Measurements from ENCODE around the gene MAML1.
"Not testable (repeated sequence)": the region's sequence is repeated elsewhere in the genome, so short reads cannot be mapped to it uniquely, and the experiment has no call there.

Gene MAML1

GRCh38 chr5:179732412-179732917 lies at the start of gene MAML1:
Gene MAML1, plus strand, starts transcription at chr5:179732822. Its CDS starts 291 bp downstream, at chr5:179733113.
- DNase-seq (ENCODE audit: low read depth in 2 of 2), result peak; percentile 98

GRCh38 chr5:179689212-179689611 lies 43.4 kb upstream of the MAML1 start:
- DNase-seq (ENCODE audit: low read depth in 2 of 2), result not testable (repeated sequence)

GRCh38 chr5:179694561-179694960 lies 38.1 kb upstream of the MAML1 start:
- DNase-seq (ENCODE audit: low read depth in 2 of 2), result no peak

GRCh38 chr5:179696603-179697002 lies 36.0 kb upstream of the MAML1 start:
- DNase-seq (ENCODE audit: low read depth in 2 of 2), result no peak

GRCh38 chr5:179697108-179697507 lies 35.5 kb upstream of the MAML1 start:
- no peak for DNase-seq (ENCODE audit: low read depth in 2 of 2)

GRCh38 chr5:179697543-179697942 lies 35.1 kb upstream of the MAML1 start:
- DNase-seq (ENCODE audit: low read depth in 2 of 2), result not testable (repeated sequence)

GRCh38 chr5:179697993-179698934 lies 34.4 kb upstream of the MAML1 start:
- DNase-seq (ENCODE audit: low read depth in 2 of 2), result peak; percentile 96 to 97

- DNase-seq (ENCODE audit: low read depth in 2 of 2), result no peak
These were observed 33.5 kb upstream of the MAML1 start, which contains the start of gene CANX for GRCh38 chr5:179698935-179699615. Gene CANX, plus strand, starts transcription at chr5:179698967. Its CDS starts 6,715 bp downstream, at chr5:179705682.

GRCh38 chr5:179699616-179700237 lies 32.9 kb upstream of the MAML1 start:
- no peak for DNase-seq (ENCODE audit: low read depth in 2 of 2)

- no peak for DNase-seq (ENCODE audit: low read depth in 2 of 2)
These were observed 32.2 kb upstream of the MAML1 start for GRCh38 chr5:179700401-179700918.

- no peak for DNase-seq (ENCODE audit: low read depth in 2 of 2)
These were observed 16.3 kb upstream of the MAML1 start for GRCh38 chr5:179716286-179716685.

- DNase-seq (ENCODE audit: low read depth in 2 of 2), result no peak
These were observed 12.4 kb upstream of the MAML1 start for GRCh38 chr5:179720222-179720621.

GRCh38 chr5:179724163-179724562 lies 8.5 kb upstream of the MAML1 start:
- no peak for DNase-seq (ENCODE audit: low read depth in 2 of 2)

GRCh38 chr5:179727106-179727505 lies 5.5 kb upstream of the MAML1 start:
- DNase-seq (ENCODE audit: low read depth in 2 of 2), result no peak

GRCh38 chr5:179729303-179729702 lies 3.3 kb upstream of the MAML1 start:
- DNase-seq (ENCODE audit: low read depth in 2 of 2), result no peak

- DNase-seq (ENCODE audit: low read depth in 2 of 2), result no peak
These were observed 2.9 kb upstream of the MAML1 start for GRCh38 chr5:179729727-179730126.

GRCh38 chr5:179730356-179730755 lies 2.3 kb upstream of the MAML1 start:
- DNase-seq (ENCODE audit: low read depth in 2 of 2), result no peak

- no peak for DNase-seq (ENCODE audit: low read depth in 2 of 2)
These were observed 1.8 kb upstream of the MAML1 start for GRCh38 chr5:179730852-179731251.

GRCh38 chr5:179731791-179732411 lies 721 bp upstream of the MAML1 start:
- DNase-seq (ENCODE audit: low read depth in 2 of 2), result no peak

GRCh38 chr5:179732918-179733771 lies 523 bp downstream of the MAML1 start:
- DNase-seq (ENCODE audit: low read depth in 2 of 2), result peak in 1 of 2 donors; percentile 4

All from stimulated activated CD8-positive, alpha-beta memory T cell treated with anti-CD3 and anti-CD28 coated beads, Interleukin-2, amount 100 ng/mL, for 1 hour (primary cell).